ENCODE results near the gene CELA3A. TPM values are rescaled to one million over a fixed set of nuclear protein-coding genes. Genes with fewer than 3 reads are reported as not detected.

CELA3A gene
- total and polyA plus RNA-seq, 2 of the 8 experiments (the other 6 are each of a cell fraction or from before 2014, with no cell fraction given), result not detected

DNA sequence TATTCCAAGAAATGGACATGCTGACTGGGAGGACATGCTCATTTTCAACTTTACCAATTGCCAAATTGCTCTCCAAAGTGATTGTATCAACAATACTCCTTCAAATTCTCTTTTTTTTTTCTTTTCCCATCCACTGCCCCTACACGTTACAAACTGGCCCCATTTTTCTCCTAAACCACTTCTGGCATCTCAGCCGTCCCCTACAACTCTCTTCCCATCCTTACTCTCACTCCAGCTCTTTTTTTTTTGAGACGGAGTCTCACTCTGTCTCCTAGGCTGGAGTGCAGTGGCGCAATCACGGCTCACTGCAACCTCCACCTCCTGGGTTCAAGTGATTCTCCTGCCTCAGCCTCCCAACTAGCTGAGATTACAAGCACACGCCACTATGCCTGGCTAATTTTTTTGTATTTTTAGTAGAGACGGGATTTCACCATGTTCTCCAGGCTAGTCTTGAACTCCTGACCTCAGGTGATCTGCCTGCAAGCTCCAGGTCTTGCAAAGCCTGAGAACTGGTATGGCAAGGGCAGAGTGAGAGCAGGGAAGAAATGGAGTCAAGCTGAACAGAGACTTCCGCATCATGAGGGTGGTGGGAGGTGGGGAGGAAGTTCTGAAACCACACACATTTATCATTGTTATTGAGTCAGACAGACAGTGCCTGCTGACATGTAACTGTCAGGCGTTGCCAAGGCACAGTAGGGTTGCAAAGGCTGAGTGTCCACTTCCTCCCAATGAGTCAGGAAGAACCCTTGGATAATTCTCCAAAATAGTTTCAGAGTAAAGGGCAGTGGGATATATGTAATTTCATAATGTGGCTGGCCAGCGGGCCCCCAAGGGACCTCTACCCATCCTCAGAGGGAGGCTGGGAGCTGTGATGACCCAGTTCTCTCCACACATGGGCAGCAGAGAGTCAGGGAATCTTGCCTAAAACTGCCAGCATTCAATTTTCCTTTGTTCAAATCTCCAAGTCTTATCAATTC is 17.4 kb downstream of the CELA3A start (continued):
- no peak for TF ChIP-seq BRCA1 (IDR thresholded peaks at IDR 0.05; ENCODE audit: low read depth, low read length)
- TF ChIP-seq SP1 (IDR thresholded peaks at IDR 0.05; ENCODE audit: low read depth, low read length), result no peak
